GM13977 (cell line): ENCODE measurements around the gene SPATA32.

Experiments used
- DNase-seq: peaks from one replicate; pipeline ENCODE4 v3.0.0; 2012; ENCODE audit warnings: low spot score
- CTCF ChIP-seq: IDR thresholded peaks from 2 replicates; pipeline ENCODE4 v1.5.1; 2012; ENCODE audit warnings: mild to moderate bottlenecking, control low read depth; ENCODE audit not compliant: insufficient read depth; ENCODE audit errors: extremely low read depth, missing control alignments
- in situ Hi-C: fragments of 300-500 bp; cut with MboI; formaldehyde crosslinking; loops from one replicate; pipeline ENCODE4 v1.12.0; 2022; ENCODE audit warnings: low sequenced_read_pairs, low pct_unique_long_range_greater_than_20kb, mixed read lengths, inconsistent platforms; ENCODE audit not compliant: unreplicated experiment

Gene SPATA32

GRCh38 chr17:45279898-45280297 lies 18.0 kb upstream of the SPATA32 start:
- DNase-seq: no peak
- TF ChIP-seq CTCF: no peak
- in situ Hi-C loops: loop anchor here (5.0 kb wide), 1 partner anchor 107 kb away; no protein-coding TSS in a partner anchor

GRCh38 chr17:45277992-45278391 lies 16.1 kb upstream of the SPATA32 start:
- in situ Hi-C loops: loop anchor here (5.0 kb wide), 1 partner anchor 109 kb away; no protein-coding TSS in a partner anchor
- TF ChIP-seq CTCF: no peak
- DNase-seq: no peak

- peak; percentile 91 for TF ChIP-seq CTCF
- DNase-seq: peak; percentile 88
- in situ Hi-C loops: loop anchor here (5.0 kb wide), 1 partner anchor 110 kb away; no protein-coding TSS in a partner anchor
These were observed 15.4 kb upstream of the SPATA32 start for GRCh38 chr17:45277216-45277849.

GRCh38 chr17:45276031-45276430 lies 14.1 kb upstream of the SPATA32 start:
- in situ Hi-C loops: loop anchor here (5.0 kb wide), 1 partner anchor 111 kb away; no protein-coding TSS in a partner anchor
- DNase-seq: no peak
- TF ChIP-seq CTCF: no peak

GRCh38 chr17:45274033-45274432 lies 12.1 kb upstream of the SPATA32 start:
- DNase-seq: no peak
- in situ Hi-C loops: no loop called here
- TF ChIP-seq CTCF: no peak

GRCh38 chr17:45273551-45273957 lies 11.7 kb upstream of the SPATA32 start:
- in situ Hi-C loops: no loop called here
- no peak for TF ChIP-seq CTCF
- no peak for DNase-seq
